H54 (cell line): Measurements from ENCODE around the gene NKX6-2.
"Not testable (repeated sequence)": the region's sequence is repeated elsewhere in the genome, so short reads cannot be mapped to it uniquely, and the experiment has no call there.

Experiments
- DNase-seq: peaks from one replicate; pipeline ENCODE4 v3.0.0; 2011; ENCODE audit warnings: low spot score, mixed read lengths; ENCODE audit not compliant: insufficient read length
- FAIRE-seq: peaks from 3 replicates; lab custom pipeline; 2011; peaks lifted over from hg19 to GRCh38; lab: Jason Lieb, UNC
- POLR2A ChIP-seq: IDR thresholded peaks from 2 replicates; pipeline ENCODE4 v1.6.1; 2011; ENCODE audit warnings: low read depth, mild to moderate bottlenecking, low read length

Gene NKX6-2

DNA sequence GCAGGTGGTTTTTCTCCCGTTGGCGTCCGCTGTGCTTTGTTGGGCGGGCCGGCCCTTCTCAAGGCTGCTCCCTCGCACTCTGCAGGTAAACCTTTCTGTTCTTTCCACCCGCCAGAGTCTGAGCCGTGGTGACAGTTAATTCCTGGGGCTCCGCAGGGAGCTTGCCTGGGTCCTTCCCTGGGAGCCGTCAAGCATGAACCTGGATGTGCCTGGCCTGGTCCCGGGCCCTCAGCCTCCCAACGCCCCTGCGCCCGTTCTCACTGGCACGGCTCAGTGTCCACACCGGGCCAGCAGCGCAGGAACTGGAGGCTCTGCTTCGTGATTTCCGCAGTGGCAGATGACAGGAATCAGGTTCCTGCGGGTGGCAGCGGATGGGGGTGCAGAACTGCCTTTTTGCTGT, 10.9 kb upstream of the NKX6-2 start:
- no peak for FAIRE-seq
- TF ChIP-seq POLR2A, result no peak

DNA sequence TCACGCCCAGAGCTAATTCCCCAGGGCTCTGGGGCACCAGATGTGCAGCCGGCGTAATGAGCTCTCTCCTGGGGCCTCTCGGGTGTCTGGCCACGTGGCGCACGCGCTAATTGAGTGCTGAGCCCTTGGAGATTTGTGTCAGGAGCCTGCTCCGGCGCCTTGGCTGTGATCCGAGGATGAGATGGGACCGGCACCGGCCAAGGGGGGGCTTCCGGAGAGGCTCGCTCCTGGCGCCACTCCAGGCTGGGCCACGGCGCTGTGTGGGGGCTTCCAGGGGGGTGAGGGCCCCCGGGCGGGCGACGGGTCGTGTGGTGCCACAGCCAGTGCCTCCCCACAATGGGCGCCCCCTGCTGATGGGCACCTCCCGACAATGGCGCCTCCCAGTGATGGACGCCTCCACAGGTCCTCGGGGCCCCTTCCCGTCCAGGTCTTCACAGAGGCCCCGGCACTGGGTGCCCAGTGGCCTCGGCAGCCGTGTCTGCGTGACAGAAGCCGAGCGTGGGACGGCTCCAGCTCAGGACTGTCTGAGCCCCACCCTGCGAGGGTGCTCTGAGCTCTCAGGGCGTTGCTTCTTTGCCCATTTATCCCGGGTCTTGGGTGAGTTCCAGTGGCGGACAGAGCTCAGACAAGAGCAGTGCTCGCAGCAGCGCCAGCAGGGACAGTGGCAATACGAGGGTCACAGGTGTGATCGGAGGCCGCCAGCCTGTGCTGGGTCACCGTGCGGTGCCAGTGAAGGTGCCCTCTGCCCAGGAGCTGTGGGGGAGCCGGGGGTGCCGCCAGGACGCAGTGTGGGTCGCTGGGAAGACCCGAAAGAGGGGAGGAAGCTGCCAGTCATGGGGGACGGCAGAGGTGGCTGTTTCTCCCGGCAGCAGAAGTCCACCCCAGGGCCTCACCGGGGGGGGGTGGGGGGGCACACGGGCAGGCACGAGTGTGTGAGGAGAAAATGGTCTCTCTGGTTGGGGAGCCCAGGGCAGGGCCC, 8.2 kb upstream of the NKX6-2 start:
- DNase-seq (no peak), FAIRE-seq (no peak)
- no peak for TF ChIP-seq POLR2A

More for the DNA sequence above, 10.9 kb upstream of the NKX6-2 start:
- DNase-seq, result no peak

DNA sequence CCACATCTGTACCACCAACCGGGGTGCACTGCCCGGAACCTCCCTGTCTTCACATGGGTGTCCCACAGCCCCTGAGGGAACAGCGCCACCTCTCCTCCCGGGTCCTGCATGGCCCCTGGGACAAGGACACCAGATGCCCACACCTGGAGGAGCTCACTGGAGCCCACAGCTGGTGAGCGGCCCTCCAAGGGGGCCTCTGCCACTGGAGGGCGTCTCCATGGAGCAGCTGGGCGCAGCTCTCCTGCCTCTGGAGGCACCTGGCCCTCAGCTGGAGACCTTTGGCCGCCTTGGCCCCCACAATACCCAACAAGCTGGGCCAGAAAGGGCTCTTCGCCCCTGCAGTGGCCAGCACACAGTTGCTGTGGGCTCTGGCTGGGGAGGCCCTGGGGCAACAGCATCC, 7.3 kb upstream of the NKX6-2 start:
- FAIRE-seq, result no peak
- no peak for TF ChIP-seq POLR2A
- DNase-seq, result no peak

DNA sequence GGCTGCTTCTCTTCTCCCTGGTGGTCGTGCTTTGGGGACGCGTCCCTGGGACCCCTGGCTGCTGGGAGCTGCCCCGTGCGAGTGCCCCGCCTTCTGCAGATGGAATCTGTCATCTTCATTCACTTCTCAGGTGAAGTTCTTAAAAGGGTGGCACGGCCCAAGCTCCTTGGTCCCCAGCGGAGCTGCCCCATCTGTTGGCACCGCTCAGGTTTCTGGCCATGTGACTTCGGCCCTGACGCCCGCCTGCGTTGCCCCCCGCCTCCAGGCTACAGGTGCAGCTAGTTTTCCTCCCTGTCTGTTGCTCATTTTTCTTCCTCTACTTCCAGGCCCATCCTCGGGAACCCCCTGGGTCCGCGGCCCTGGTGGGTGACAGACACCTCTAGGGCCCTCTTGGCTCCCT, 6.8 kb upstream of the NKX6-2 start:
- TF ChIP-seq POLR2A, result no peak
- DNase-seq (no peak), FAIRE-seq (no peak)

DNA sequence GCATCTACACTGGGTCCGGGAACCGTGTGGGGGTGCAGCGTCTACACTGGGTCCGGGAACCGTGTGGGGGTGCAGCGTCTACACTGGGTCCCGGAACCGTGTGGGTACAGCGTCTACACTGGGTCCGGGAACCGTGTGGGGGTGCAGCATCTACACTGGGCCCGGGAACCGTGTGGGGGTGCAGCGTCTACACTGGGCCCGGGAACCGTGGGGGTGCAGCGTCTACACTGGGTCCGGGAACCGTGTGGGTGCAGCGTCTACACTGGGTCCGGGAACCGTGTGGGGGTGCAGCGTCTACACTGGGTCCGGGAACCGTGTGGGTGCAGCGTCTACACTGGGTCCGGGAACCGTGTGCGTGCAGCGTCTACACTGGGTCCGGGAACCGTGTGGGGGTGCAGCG, 6.2 kb upstream of the NKX6-2 start:
- not testable (repeated sequence) for DNase-seq, FAIRE-seq

DNA sequence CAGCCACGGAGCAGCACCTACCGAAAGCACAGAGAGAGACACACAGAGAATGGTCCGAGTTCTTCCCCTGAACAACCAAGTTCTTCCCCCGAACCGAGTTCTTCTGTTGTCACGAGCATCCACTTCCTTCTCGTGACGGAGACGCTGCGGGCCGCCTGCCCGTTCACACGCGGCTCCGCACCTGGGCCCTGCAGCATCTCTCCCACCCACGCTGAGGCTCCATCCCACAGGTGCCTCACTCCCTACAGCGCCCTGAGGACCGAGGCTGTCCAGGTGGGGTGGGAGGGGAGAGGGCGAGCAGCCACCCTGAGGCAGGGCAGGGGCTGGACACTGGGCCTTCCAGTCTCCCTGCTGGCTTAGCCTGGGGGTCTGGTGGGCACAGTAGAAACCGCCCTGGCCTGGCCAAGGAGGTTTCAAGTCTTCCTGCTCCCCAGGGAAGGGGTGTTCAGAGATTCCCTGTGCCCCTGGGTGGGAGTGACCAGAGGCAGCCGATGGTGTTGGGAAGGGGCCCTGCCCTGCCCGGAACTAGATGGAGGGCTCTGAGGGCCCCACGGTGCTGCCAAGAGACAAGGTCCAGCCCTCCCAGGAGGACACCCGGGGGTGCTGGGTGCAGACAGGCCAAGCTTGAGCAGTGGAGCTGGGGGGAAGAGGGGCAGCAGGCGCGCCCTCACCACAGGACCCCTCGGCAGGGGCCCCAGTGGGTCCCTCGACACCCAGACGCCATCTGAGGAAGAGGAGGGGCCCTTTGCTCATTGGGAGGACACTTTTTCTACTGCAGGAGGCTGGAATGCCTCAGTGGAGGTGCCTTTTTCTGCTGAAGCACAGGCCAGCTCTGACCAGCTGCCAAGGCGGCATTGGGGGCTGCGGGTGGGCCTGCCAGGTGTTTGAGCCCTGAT, 5.2 kb upstream of the NKX6-2 start:
- no peak for TF ChIP-seq POLR2A
- DNase-seq (no peak), FAIRE-seq (no peak)

DNA sequence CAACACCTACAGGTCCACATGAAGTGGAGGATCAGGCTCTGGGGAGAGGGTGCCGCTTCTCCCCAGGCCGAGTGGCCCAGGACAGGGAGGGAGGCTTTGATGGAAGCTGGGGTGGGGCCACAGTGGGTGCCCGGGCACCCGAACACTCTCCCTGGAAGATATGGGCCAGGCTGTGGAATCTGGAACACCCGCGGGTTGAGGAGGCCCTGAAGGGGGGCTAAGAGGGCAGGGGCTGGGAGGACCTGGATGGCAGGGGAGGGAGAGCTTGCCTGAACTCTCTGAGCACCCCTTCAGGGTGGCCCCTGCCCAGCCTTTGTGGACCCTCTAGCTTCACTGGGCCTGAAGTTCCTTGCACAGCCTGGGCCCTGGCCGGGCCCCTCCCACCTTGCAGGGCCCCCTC, 4.5 kb upstream of the NKX6-2 start:
- DNase-seq, result no peak
- TF ChIP-seq POLR2A, result no peak
- FAIRE-seq, result no peak

DNA sequence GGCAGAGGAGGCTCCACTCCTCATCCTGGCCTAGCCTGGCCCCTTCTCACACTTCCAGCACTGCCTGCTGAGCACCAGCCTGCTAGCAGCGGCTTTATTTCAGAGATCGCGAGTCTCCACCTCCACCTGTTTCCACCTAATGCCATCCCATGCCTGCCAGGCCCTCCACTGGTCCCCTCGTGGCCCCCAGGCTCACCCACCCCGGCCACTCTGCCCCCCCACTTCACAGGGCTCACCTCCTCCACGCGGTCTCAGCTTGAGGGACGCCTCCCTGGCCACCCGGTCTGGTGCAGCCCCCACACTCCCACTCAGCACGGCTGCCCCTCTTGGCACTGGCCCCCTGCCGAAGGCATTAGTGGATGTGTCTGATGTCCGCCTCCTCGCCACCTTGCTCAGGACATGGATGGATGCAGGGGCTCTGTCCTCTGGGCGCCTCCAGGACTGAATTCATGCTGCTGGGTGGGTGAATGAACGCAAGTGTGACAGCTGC, 3.8 kb upstream of the NKX6-2 start:
- no peak for FAIRE-seq
- no peak for TF ChIP-seq POLR2A

DNA sequence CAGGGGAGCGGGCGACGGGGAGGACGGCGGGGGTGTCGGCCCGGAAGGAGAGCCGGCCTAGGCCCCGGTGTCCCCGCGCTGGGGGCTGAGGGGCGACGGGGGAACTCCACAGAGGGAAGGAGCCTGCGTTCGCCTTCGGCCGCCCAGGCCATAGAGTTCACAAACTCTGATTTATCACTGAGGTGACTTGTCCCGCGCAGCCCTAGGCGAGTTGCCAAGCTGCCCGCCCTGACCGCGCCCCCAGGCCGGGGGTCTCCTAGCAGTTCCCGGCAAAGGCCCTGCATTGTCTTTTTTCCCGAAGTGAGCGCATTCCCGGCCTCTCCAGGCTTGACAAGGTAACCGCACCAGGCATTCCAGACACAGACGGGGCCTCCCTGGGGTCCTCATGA, 2.9 kb upstream of the NKX6-2 start:
- DNase-seq (no peak), FAIRE-seq (no peak)
- no peak for TF ChIP-seq POLR2A

More for the DNA sequence above, 3.8 kb upstream of the NKX6-2 start:
- no peak for DNase-seq

DNA sequence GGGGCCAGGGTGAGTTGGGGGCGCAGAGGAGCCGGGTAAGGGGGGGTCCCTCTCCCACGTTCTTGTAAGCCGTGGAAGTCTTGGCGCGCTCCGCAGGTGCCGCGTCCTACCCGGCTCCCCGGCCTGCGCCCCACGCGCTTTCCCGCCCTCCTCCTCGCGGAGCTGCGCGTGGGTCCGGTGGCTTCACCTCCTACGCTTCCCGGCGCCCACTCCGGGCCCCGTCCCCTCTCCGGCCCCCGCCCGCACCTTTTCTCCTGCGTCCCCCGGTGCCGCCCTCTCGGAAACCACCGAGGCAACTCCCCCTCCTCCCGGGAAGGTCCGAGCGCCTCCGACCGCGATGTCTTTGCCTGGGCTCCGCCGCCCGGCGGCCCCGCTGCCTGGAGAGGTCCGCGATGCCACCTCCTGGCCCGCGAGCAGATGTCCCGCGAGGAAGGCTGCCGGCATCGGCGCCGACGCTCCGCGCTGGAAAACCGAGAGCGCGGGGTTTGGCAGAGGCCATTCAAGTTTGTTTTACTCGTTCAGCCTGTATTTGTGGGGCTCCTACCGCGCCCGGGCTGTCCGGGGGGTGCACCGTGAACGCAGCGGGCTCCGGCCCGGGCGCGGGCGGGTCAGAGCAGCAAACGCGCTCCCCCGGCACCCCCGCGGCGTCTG, 2.4 kb upstream of the NKX6-2 start:
- DNase-seq, result no peak
- no peak for TF ChIP-seq POLR2A
- no peak for FAIRE-seq

DNA sequence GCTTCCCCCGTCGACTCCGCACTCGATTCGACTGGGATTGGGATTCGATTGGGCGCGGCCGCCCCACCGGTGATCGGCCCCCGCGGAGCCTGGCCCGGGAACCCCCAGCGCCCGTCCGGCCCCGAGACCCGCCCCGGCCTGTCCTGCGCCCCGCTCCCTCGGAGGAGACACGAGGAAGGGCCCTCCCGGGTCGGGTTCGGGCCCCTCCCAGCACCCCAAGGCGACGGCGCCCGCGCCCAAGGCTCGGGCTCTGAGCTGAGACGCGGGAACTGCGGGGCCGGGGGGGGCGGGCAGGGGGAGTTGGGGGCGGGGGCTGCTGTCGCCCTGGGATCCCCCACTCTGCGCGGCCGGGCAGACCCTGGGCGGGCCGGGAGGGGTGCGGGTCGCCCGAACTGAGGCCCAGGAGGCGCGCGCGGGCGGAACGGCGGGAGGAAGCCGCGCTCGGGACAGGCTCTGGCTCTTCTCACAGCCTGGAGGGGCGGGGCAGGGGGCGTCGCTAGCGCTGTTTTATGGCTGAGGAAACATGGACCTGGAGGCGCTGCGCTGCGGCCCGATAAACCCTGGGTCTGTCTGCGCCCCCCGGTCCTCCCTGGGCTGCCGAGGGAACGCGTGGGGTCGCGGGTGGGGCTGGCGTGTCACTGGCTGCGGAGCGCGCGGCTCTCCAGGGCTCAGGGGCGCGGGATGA, 1.7 kb upstream of the NKX6-2 start:
- no peak for DNase-seq
- TF ChIP-seq POLR2A, result no peak
- no peak for FAIRE-seq

DNA sequence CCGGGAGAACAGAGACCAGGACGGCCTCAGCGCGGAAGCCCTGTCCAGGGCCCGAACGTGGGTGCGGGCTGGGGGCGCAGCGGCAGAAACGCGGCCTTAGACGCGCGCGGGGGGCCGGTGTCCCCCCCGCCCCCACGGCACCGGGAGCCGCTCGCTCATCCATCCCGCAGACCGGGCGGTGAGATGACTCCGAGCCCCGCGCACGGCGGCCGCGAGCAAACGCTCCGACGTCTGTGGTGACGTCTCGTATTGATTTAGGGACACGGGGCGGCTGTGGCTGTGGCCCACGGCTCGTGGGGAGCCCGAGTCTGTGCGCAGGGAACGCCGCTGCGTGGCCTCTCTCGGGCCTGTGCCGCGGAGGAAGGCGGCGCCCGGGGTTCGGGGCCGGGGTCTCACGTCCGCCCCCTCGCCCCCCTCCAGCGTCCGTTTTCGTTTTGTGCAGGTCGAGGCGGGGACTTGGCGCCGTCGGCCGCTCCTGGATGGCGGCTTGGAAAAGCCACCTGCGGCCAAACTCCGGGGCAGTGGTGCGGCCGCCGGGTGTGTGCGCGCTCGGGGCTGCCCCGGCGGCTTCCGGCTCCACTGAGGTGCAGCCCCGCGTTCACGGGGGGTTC, 1.0 kb upstream of the NKX6-2 start:
- no peak for DNase-seq
- TF ChIP-seq POLR2A, result no peak
- FAIRE-seq, result no peak

DNA sequence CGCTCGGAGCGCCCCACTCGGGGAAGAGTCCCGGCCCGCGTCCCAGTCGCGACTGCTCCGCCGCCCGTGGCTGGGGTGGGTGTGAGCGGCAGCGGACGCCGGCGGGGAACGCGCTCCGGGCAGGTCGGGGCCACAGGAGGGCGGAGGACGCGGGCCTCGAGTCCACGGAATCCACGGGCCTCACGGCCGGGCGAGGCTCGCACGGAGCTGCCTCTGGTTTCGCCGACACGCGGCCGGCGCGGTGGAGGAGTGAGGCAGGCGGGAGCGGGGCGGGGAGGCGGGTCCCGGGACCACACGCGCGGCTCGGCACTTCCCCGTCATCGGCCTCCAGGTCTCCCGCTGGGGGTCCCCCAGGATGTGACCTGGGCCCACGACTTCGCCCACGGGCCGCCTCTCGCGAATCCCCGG, 533 bp upstream of the NKX6-2 start:
- DNase-seq, result no peak
- no peak for TF ChIP-seq POLR2A
- FAIRE-seq, result no peak
